H9 (cell line): ENCODE results near the gene BTRC. TPM values are rescaled to one million over a fixed set of nuclear protein-coding genes. Genes with fewer than 3 reads are reported as not detected.

Source experiments
- DNase-seq: peaks from one replicate; pipeline ENCODE4 v3.0.0-alpha.2; 2017
- H2AFZ ChIP-seq: one replicate; pipeline ENCODE4 v1.6.1; 2013; ENCODE audit warnings: mild to moderate bottlenecking, low read length, control low read depth, moderate library complexity
- H2AK5ac ChIP-seq: 2 replicates; pipeline ENCODE4 v1.6.1; 2013; ENCODE audit warnings: low read length, control low read depth, mixed read lengths; ENCODE audit not compliant: insufficient read length
- H2BK120ac ChIP-seq: one replicate; pipeline ENCODE4 v1.6.1; 2013; ENCODE audit warnings: low read depth, mild to moderate bottlenecking, low read length, control low read depth, inconsistent platforms; ENCODE audit not compliant: poor library complexity, severe bottlenecking
- H2BK12ac ChIP-seq: 2 replicates; pipeline ENCODE4 v1.6.1; 2013; ENCODE audit warnings: low read length, control low read depth, mixed read lengths, low read depth; ENCODE audit not compliant: insufficient read length
- H2BK15ac ChIP-seq: 2 replicates; pipeline ENCODE4 v1.6.1; 2013; ENCODE audit warnings: low read depth, low read length, control low read depth
- H2BK20ac ChIP-seq: one replicate; pipeline ENCODE4 v1.6.1; 2013; ENCODE audit warnings: low read depth, mild to moderate bottlenecking, low read length, control low read depth, inconsistent platforms; ENCODE audit not compliant: poor library complexity, severe bottlenecking
- H2BK5ac ChIP-seq: 2 replicates; pipeline ENCODE4 v1.6.1; 2013; ENCODE audit warnings: low read length, control low read depth, mixed read lengths; ENCODE audit not compliant: insufficient read length
- H3K14ac ChIP-seq: 2 replicates; pipeline ENCODE4 v1.6.1; 2013; ENCODE audit warnings: low read length, control low read depth; ENCODE audit not compliant: insufficient read depth
- H3K18ac ChIP-seq: 2 replicates; pipeline ENCODE4 v1.6.1; 2013; ENCODE audit warnings: low read depth, mild to moderate bottlenecking, mixed read lengths, low read length, control low read depth; ENCODE audit not compliant: insufficient read length
- H3K23ac ChIP-seq: 2 replicates; pipeline ENCODE4 v1.6.1; 2013; ENCODE audit warnings: low read length, control low read depth, mixed read lengths, low read depth; ENCODE audit not compliant: insufficient read length
- H3K23me2 ChIP-seq: 2 replicates; pipeline ENCODE4 v1.6.1; 2013; ENCODE audit warnings: low read depth, mild to moderate bottlenecking, mixed read lengths, low read length, control low read depth; ENCODE audit not compliant: insufficient read length, poor library complexity, severe bottlenecking
- H3K27ac ChIP-seq: 2 replicates; pipeline ENCODE4 v1.5.1; 2013; ENCODE audit warnings: low read length, control low read depth, mixed read lengths, low read depth; ENCODE audit not compliant: insufficient read length
- H3K27me3 ChIP-seq: 2 replicates; pipeline ENCODE4 v1.6.1; 2013; ENCODE audit warnings: low read length, control low read depth, inconsistent platforms; ENCODE audit not compliant: insufficient read depth
- H3K4ac ChIP-seq: 2 replicates; pipeline ENCODE4 v1.6.1; 2013; ENCODE audit warnings: low read depth, mild to moderate bottlenecking, control low read depth, inconsistent platforms, low read length, moderate library complexity
- H3K4me1 ChIP-seq: 2 replicates; pipeline ENCODE4 v1.6.1; 2013; ENCODE audit warnings: low read length, control low read depth, inconsistent platforms; ENCODE audit not compliant: insufficient read depth
- H3K4me2 ChIP-seq: 2 replicates; pipeline ENCODE4 v1.6.1; 2013; ENCODE audit warnings: low read length, control low read depth, mixed read lengths; ENCODE audit not compliant: insufficient read length, insufficient read depth
- H3K56ac ChIP-seq: 2 replicates; pipeline ENCODE4 v1.6.1; 2013; ENCODE audit warnings: low read depth, mild to moderate bottlenecking, mixed read lengths, low read length, control low read depth; ENCODE audit not compliant: insufficient read length
- H3K79me1 ChIP-seq: 2 replicates; pipeline ENCODE4 v1.6.1; 2013; ENCODE audit warnings: low read depth, mild to moderate bottlenecking, moderate library complexity, low read length, control low read depth, inconsistent platforms; ENCODE audit not compliant: insufficient read depth, poor library complexity, severe bottlenecking
- H3K79me2 ChIP-seq: 2 replicates; pipeline ENCODE4 v1.6.1; 2013; ENCODE audit warnings: low read length, control low read depth, inconsistent platforms; ENCODE audit not compliant: insufficient read depth
- H3K9ac ChIP-seq: 2 replicates; pipeline ENCODE4 v1.6.1; 2013; ENCODE audit warnings: low read length, control low read depth, mixed read lengths; ENCODE audit not compliant: insufficient read length; ENCODE audit errors: extremely low read depth
- H3K9me3 ChIP-seq: one replicate; pipeline ENCODE4 v1.6.1; 2013; ENCODE audit warnings: low read depth, low read length, inconsistent platforms; ENCODE audit not compliant: control insufficient read depth
- H3T11ph ChIP-seq: one replicate; pipeline ENCODE4 v1.6.1; 2013; ENCODE audit warnings: mild to moderate bottlenecking, low read length, control low read depth, inconsistent platforms
- H4K20me1 ChIP-seq: one replicate; pipeline ENCODE4 v1.6.1; 2013; ENCODE audit not compliant: control insufficient read depth, insufficient read length, insufficient read depth
- H4K5ac ChIP-seq: 2 replicates; pipeline ENCODE4 v1.6.1; 2013; ENCODE audit warnings: low read depth, mild to moderate bottlenecking, mixed read lengths, low read length, control low read depth; ENCODE audit not compliant: insufficient read length
- H4K8ac ChIP-seq: replicated peaks from 2 replicates; pipeline ENCODE4 v1.6.1; 2013; ENCODE audit warnings: low read length, control low read depth, mixed read lengths, low read depth; ENCODE audit not compliant: insufficient read length
- H4K91ac ChIP-seq: 2 replicates; pipeline ENCODE4 v1.6.1; 2013; ENCODE audit warnings: low read depth, mild to moderate bottlenecking, moderate library complexity, mixed read lengths, low read length, control low read depth; ENCODE audit not compliant: insufficient read length
- H3K27ac Mint-ChIP-seq, 3 experiments: 2 replicates in 2 of 3; 3 replicates in 1 of 3; pipeline ENCODE4 v1.8.0; 2020 to 2021; ENCODE audit warnings: mixed read lengths in 3 of 3, mild to moderate bottlenecking in 1 of 3, moderate library complexity in 1 of 3
- H3K27me3 Mint-ChIP-seq: 2 replicates; pipeline ENCODE4 v1.8.0; 2021; ENCODE audit warnings: low read depth, mild to moderate bottlenecking, moderate library complexity, mixed read lengths
- H3K36me3 Mint-ChIP-seq, 3 experiments: 2 replicates in 2 of 3; 3 replicates in 1 of 3; pipeline ENCODE4 v1.8.0; 2020 to 2021; ENCODE audit warnings: low read depth in 3 of 3, mixed read lengths in 3 of 3; ENCODE audit not compliant: insufficient read depth in 1 of 3
- H3K4me1 Mint-ChIP-seq, 2 experiments: 2 replicates each; pipeline ENCODE4 v1.8.0; 2020; ENCODE audit warnings: mixed read lengths in 2 of 2
- H3K4me3 Mint-ChIP-seq, 2 experiments: 2 replicates in 1 of 2; 3 replicates in 1 of 2; pipeline ENCODE4 v1.8.0; 2020 to 2021; ENCODE audit warnings: mild to moderate bottlenecking in 2 of 2, mixed read lengths in 2 of 2, moderate library complexity in 1 of 2
- H3K9me3 Mint-ChIP-seq, 2 experiments: 2 replicates in 1 of 2; 3 replicates in 1 of 2; pipeline ENCODE4 v1.8.0; 2020; ENCODE audit warnings: mild to moderate bottlenecking in 2 of 2, mixed read lengths in 2 of 2, moderate library complexity in 1 of 2
- CTCF ChIP-seq: fragments of 200-600 bp; sonication (generic); conservative IDR thresholded peaks from 3 replicates; pipeline ENCODE4 v1.8.0; 2021; ENCODE audit warnings: antibody characterized with exemption, mild to moderate bottlenecking
- WGBS: extraction: QIAGEN DNeasy Blood & Tissue Kit; methylation state at CpG from one replicate; pipeline ENCODE4 v1.1.7; 2013; ENCODE audit warnings: missing lambda C conversion rate, low lambda C conversion rate, mixed read lengths; ENCODE audit not compliant: insufficient read length; ENCODE audit errors: extremely low coverage; 5-methylcytosine and 5-hydroxymethylcytosine counted together
- total RNA-seq: library from RNA; stranded (reverse); gene quantifications from 2 replicates; pipeline ENCODE4 v1.2.1, GENCODE V29; 2021

Gene BTRC
- total RNA-seq, 1 experiment from 2014 or later, result 24.2 TPM

- Histone ChIP-seq H4K20me1 (no peaks in the 10 kb centered on the region), H3K79me2 (no peaks in the 10 kb centered on the region), H3T11ph (no peak overlapping the region), H3K27me3 (peaks cover 4% of the 10 kb centered on the region; the same call in 1 of the 2 replicates), H3K56ac (no peak overlapping the region), H4K5ac (no peak overlapping the region), H4K8ac (no peak overlapping the region), H2BK15ac (no peak overlapping the region), H2AFZ (no peak overlapping the region), H3K23ac (no peak overlapping the region), H3K27ac (no peak overlapping the region), H3K18ac (no peak overlapping the region), H2AK5ac (no peak overlapping the region), H3K4ac (no peak overlapping the region), H2BK120ac (no peak overlapping the region), H3K4me1 (no peaks in the 10 kb centered on the region), H2BK12ac (no peak overlapping the region), H4K91ac (no peak overlapping the region), H3K9ac (no peak overlapping the region), H3K9me3 (no peaks in the 10 kb centered on the region), H3K23me2 (no peaks in the 10 kb centered on the region), H3K79me1 (no peaks in the 10 kb centered on the region), H3K4me2 (no peak overlapping the region), H2BK20ac (no peak overlapping the region), H2BK5ac (no peak overlapping the region), H3K14ac (no peak overlapping the region; the same call in 1 of the 2 replicates)
- no peak for TF ChIP-seq CTCF
- Mint-ChIP-seq H3K27me3 (peaks cover 44% of the 10 kb centered on the region), H3K27ac (peak overlapping the region in 1 of 3 experiments; percentile 24; a peak in 1 of 7 replicates), H3K4me3 (no peak overlapping the region), H3K4me1 (peaks cover 9 to 18% of the 10 kb centered on the region in 2 experiments), H3K9me3 (no peaks in the 10 kb centered on the region; a peak in 1 of 5 replicates), H3K36me3 (no peaks in the 10 kb centered on the region; a peak in 1 of 7 replicates)
- WGBS, result no CpG with 5 or more reads among the region's 5 CpGs
- no peak for DNase-seq
Measured at GRCh38 chr10:101562231-101562630, 208.3 kb downstream of the BTRC start.
